Sigmoid colon (tissue), 4 donors: ENCODE measurements around the gene NKX1-1.

Experiments used
- CTCF ChIP-seq, 4 experiments: fragments of 450-650 bp in 3 of 4; fragments of 200-600 bp in 1 of 4; IDR thresholded peaks; one replicate each; pipeline ENCODE4 v1.5.1; 2016 to 2019; ENCODE audit warnings: antibody characterized with exemption in 4 of 4, mild to moderate bottlenecking in 3 of 4, moderate library complexity in 2 of 4
- POLR2A ChIP-seq, 2 donors: fragments of 450-650 bp; IDR thresholded peaks; one replicate each; pipeline ENCODE4 v1.6.1; 2016; ENCODE audit warnings: antibody characterized with exemption in 2 of 2, mild to moderate bottlenecking in 2 of 2, moderate library complexity in 2 of 2
- POLR2AphosphoS5 ChIP-seq, 4 donors: sonication (generic); formaldehyde crosslinking; IDR thresholded peaks; one replicate each; pipeline ENCODE4 v1.6.1; 2017; ENCODE audit warnings: antibody characterized with exemption in 4 of 4

- TF ChIP-seq POLR2A (IDR thresholded peaks at IDR 0.05) (no peak), CTCF (IDR thresholded peaks at IDR 0.05) (no peak), POLR2AphosphoS5 (IDR thresholded peaks at IDR 0.05) (no peak)
Measured at GRCh38 chr4:1364748-1365147, 41.5 kb downstream of the NKX1-1 start.
